ENCODE measurements around the gene TTC33. TPM values are rescaled to one million over a fixed set of nuclear protein-coding genes. Genes with fewer than 3 reads are reported as not detected.
A peak's percentile ranks its signal among the peaks of the same experiment; 100 is the strongest.

The TTC33 gene
- total and polyA plus RNA-seq, 7 donors, result 11.0 to 38.5 (median 25.3) TPM

GRCh38 chr5:40681363-40682153, 74.2 kb downstream of the TTC33 start:
- peaks cover 3% of the 10 kb centered on the region for H3K4me1 ChIP-seq
- no peak for TF ChIP-seq CTCF (IDR thresholded peaks at IDR 0.05)
- no peaks in the 10 kb centered on the region for H3K9me3 ChIP-seq
- H3K4me3 ChIP-seq, result peak overlapping the region; percentile 76
- peak; percentile 42 to 68 for DNase-seq
- H3K36me3 ChIP-seq (ENCODE audit: insufficient read depth in 1 of 2, low read depth in 1 of 2), result no peaks in the 10 kb centered on the region
- no peak for ATAC-seq
- 3 to 7% (median 4%) methylated on average over 67 of the region's 67 CpGs for WGBS, 3 donors
- intact Hi-C loops (cut with DNase I), result loop anchor here in 1 of 2 donors (10.0 kb wide), 1 partner anchor 967 kb away; no protein-coding TSS in a partner anchor
- peak overlapping the region; percentile 73 for H3K27ac ChIP-seq
- H3K27me3 ChIP-seq (ENCODE audit: insufficient read depth in 3 of 3, low read length in 2 of 3), result peaks cover 0 to 51% (median 21%) of the 10 kb centered on the region in 3 donors

- no peaks in the 10 kb centered on the region for H3K36me3 ChIP-seq (ENCODE audit: insufficient read depth in 1 of 2, low read depth in 1 of 2)
- intact Hi-C loops (cut with DNase I), result loop anchor here in 1 of 2 donors (10.0 kb wide), 1 partner anchor 966 kb away; no protein-coding TSS in a partner anchor
- H3K27ac ChIP-seq, result peak overlapping the region; percentile 73
- 1% methylated on average over 36 to 37 of the region's 37 CpGs for WGBS, 3 donors
- H3K4me1 ChIP-seq, result peaks cover 3% of the 10 kb centered on the region
- DNase-seq (peak; percentile 23 to 59), ATAC-seq (peak in 1 of 4 donors; percentile 1)
- H3K27me3 ChIP-seq (ENCODE audit: insufficient read depth in 3 of 3, low read length in 2 of 3), result peaks cover 0 to 53% (median 20%) of the 10 kb centered on the region in 3 donors
- peak overlapping the region; percentile 76 for H3K4me3 ChIP-seq
- no peaks in the 10 kb centered on the region for H3K9me3 ChIP-seq
- TF ChIP-seq CTCF (IDR thresholded peaks at IDR 0.05), result no peak
Observed at GRCh38 chr5:40680741-40681362, 74.9 kb downstream of the TTC33 start.

DNA sequence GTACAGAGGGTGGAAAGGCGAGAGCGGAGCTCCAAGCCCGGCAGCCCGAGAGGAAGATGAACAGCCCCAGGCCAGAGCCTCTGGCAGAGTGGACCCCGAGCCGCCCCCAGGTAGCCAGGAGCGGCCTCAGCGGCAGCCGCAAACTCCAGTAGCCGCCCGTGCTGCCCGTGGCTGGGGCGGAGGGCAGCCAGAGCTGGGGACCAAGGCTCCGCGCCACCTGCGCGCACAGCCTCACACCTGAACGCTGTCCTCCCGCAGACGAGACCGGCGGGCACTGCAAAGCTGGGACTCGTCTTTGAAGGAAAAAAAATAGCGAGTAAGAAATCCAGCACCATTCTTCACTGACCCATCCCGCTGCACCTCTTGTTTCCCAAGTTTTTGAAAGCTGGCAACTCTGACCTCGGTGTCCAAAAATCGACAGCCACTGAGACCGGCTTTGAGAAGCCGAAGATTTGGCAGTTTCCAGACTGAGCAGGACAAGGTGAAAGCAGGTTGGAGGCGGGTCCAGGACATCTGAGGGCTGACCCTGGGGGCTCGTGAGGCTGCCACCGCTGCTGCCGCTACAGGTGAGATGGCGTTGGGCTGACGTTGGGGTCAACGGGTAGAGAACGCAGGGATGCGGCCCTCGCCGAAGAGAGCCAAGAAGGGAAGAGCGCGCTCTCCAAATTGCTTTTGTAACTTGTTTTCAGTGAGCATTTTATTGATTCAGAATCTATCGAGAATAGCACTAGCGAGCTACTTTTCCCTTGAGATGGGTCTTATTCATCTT, 75.7 kb downstream of the TTC33 start, which contains the start of gene PTGER4:
PTGER4 (plus strand) TSS at position 3 of the 769 bp plus-strand sequence. CDS start 1,079 bp downstream, outside the sequence.
- peak within 1 kb of the TSS; percentile 73 for H3K27ac ChIP-seq
- peak within 1 kb of the TSS; percentile 76 for H3K4me3 ChIP-seq
- WGBS, 3 donors, result 0% methylated on average over 42 to 44 of the region's 44 CpGs
- H3K4me1 ChIP-seq, result peaks cover 3% of the 10 kb centered on the region
- no peaks in the 10 kb centered on the region for H3K9me3 ChIP-seq
- H3K36me3 ChIP-seq (ENCODE audit: insufficient read depth in 1 of 2, low read depth in 1 of 2), result no peaks in the 10 kb centered on the region
- peak in 1 of 4 donors; percentile 44 for ATAC-seq
- intact Hi-C loops (cut with DNase I), result loop anchor here in 1 of 2 donors (10.0 kb wide), 1 partner anchor 965 kb away; no protein-coding TSS in a partner anchor
- DNase-seq, result no peak
- TF ChIP-seq CTCF (IDR thresholded peaks at IDR 0.05), result no peak
- peaks cover 0 to 53% (median 20%) of the 10 kb centered on the region in 3 donors for H3K27me3 ChIP-seq (ENCODE audit: insufficient read depth in 3 of 3, low read length in 2 of 3)

GRCh38 chr5:40679148-40679912, 76.4 kb downstream of the TTC33 start:
- Histone ChIP-seq H3K27me3 (ENCODE audit: insufficient read depth in 3 of 3, low read length in 2 of 3) (peaks cover 0 to 53% (median 20%) of the 10 kb centered on the region in 3 donors), H3K9me3 (no peaks in the 10 kb centered on the region), H3K4me1 (peaks cover 3% of the 10 kb centered on the region), H3K36me3 (ENCODE audit: insufficient read depth in 1 of 2, low read depth in 1 of 2) (no peaks in the 10 kb centered on the region), H3K4me3 (peak overlapping the region; percentile 76), H3K27ac (peak overlapping the region; percentile 73)
- no peak for TF ChIP-seq CTCF (IDR thresholded peaks at IDR 0.05)
- ATAC-seq (peak; percentile 96 to 97 (median 97)), DNase-seq (peak; percentile 92 to 94)
- intact Hi-C loops (cut with DNase I), result no loop called here
- WGBS, 3 donors, result 0% methylated on average over 34 to 60 of the region's 60 CpGs

Data from psoas muscle (tissue), 8 donors.